Stimulated activated naive CD4-positive, alpha-beta T cell treated with Interleukin-2 at 50 U/mL for 16 hours (primary cell): ENCODE data around the gene OSBPL5.
"Not testable (repeated sequence)": the region's sequence is repeated elsewhere in the genome, so short reads cannot be mapped to it uniquely, and the experiment has no call there.

Experiments
- DNase-seq: peaks from one replicate; lab custom pipeline; 2025; lab: John Stamatoyannopoulos, UW

OSBPL5 gene

GRCh38 chr11:3121416-3121815 lies 43.7 kb downstream of the OSBPL5 start:
- no peak for DNase-seq

DNA sequence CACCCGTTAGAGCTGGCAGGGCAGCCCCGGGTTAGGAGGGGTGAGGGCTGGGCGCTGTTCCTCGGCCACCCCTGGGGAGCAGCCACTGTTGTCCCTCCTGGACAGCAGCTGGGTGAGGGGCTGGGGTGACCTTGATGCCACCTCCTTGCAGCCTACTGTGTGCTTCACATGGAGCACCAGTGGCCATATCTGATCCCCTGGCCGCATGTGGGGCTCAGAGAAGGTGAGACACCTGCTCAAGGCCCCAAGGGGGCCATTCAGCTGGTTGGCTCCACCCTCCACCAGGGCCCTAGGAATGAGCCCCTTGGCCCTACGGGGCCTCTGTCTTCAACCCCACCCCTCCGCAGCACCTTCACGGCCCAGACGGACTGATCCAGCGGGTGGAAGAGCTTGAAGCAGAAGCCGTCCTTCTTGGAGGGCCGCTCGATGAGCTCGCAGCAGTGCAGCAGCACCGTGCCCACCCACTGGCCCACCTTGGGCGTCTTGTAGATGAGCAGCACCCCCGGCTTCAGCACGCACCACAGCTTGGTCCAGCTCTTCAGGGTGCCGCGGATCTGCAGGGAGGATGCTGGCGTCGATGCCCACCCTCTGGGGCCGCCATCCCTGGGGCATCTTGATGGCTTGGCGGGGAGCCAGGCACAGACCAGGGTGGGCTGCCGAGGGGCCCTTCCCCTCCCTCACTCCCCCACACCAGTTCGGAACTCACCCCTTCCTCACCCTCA lies 44.9 kb downstream of the OSBPL5 start:
- DNase-seq, result no peak

GRCh38 chr11:3119141-3119821 lies 45.8 kb downstream of the OSBPL5 start:
- no peak for DNase-seq

DNA sequence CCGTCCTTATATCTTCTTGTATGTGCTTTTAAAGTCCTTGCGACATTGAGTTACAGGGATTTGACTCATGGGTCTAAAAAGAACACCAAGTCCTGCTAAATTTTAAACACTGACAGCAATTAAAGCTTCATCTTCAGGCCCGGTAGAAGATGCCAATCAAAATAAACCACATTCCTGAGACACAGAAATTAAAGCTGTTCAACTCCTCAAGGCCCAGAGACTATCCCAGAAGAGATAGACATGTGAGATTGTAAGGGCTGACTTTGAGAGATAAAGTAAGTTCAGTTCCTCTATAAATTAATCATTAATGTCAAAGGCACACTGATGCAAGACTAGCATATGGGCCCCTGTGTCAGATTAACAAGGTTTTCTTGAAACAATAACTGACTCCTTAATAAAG lies 49.8 kb downstream of the OSBPL5 start:
- no peak for DNase-seq

- DNase-seq, result not testable (repeated sequence)
Measured at GRCh38 chr11:3113661-3114060, 51.4 kb downstream of the OSBPL5 start.

GRCh38 chr11:3111919-3112690 lies 53.0 kb downstream of the OSBPL5 start:
- DNase-seq, result no peak

GRCh38 chr11:3111466-3111865 lies 53.6 kb downstream of the OSBPL5 start:
- no peak for DNase-seq

DNA sequence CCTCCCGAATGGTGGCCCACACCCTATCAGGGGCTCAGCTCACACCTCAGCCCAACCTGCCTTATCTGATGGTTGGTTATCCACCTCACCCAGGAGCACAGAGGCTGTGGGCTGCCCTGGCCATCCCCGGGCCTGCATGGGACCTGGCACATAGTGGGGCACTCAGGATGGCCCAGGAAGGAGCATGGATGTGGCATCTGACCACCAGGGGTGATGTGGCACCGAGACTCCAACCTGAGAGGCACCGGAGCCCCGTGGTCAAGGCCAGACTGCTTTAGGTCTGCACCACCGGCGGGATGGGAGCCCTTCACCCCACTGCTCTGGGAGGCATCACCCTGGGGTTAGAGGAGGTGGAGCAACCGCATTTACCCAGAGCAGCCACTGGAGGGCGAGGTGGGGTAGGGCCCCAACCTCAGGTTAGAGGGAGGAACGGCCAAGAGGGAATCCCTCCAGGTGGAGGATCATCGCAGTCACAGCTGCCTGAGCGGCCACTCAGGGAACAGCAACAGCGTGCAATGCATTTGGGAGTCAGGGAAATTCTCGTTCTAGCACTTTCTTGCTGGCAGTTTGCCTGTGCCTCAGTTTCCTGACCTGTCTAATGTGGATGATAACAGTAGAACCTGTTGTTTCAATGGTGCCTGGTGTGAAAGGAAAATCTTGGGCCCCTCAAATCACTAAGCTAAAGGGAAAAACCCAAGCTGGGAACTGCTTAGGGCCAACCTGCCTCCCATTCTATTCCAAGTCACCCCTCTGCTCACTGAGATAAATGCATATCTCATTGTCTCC lies 55.0 kb downstream of the OSBPL5 start:
- DNase-seq, result no peak

DNA sequence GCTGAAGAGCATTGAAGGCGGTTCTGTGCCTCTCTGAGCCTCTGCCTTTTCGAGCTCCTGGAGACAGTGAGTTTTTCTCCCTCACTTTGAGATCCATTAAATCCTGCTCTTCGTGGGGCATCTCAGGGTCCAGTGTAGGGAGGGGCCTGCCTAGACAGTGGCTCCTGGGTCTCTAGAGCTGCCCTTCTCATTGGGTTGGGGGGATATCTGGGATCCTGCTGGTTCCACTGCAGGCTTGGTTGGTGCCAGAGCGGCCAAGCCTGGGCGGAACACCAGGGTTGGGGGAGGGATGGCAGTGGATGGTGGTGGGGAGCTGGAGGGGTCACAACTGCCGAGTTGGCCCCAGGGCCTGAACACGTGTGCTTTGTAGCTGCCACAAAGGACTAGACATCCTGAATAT lies 55.7 kb downstream of the OSBPL5 start:
- DNase-seq, result no peak

DNA sequence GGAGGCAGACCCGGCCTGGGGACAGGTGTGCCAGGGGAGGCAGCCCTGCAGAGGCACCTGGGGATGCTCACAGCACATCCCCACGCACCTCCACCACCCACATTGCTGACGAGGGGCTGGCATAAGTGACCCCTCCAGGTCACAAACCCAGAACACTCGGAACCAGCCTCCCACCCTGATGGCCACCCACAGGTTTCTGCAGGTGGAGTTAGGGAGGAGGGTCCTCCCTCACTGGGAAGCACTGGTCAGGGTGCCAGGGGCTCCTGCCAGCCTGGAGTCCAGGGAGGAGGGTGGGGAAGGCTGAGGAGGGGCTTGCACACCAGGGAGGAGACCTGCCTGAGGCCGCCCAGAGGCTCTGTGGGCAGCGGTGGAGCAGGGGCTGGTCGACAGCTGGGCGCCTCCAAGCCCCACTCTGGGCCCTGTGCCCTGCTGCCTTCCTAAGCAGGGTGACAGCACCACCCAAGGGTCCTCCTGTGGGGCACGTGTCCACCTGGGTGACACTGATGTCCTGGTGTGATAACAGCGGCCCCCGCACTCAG lies 56.9 kb downstream of the OSBPL5 start:
- DNase-seq, result no peak

DNA sequence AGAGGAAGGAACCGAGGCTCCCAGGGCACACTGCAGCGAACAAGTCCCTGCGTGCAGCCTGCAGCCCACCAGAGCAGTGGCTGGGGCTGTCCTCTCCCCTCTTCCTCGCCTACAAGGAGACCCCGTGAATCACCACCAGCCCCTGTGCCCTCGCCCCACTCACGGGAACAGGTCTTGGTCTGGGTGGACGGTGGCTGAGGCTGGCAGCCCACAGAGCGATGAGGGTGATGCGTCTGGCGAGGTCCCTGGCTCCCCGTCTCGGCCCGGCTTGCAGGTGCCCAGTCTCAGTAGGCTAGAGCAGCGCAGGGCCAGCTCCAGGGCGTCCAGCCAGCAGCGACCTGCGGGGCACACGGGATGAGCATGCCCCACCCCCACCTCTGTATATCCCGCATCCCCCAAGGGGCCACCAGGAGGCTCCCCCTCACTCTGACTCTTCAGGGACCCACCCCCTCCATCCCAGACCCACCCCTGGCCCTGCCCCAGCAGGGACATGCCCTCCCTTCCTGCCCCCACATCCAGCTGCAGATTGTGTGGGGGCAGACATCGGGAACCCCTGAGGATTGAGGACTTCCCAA lies 57.4 kb downstream of the OSBPL5 start:
- DNase-seq, result no peak

DNA sequence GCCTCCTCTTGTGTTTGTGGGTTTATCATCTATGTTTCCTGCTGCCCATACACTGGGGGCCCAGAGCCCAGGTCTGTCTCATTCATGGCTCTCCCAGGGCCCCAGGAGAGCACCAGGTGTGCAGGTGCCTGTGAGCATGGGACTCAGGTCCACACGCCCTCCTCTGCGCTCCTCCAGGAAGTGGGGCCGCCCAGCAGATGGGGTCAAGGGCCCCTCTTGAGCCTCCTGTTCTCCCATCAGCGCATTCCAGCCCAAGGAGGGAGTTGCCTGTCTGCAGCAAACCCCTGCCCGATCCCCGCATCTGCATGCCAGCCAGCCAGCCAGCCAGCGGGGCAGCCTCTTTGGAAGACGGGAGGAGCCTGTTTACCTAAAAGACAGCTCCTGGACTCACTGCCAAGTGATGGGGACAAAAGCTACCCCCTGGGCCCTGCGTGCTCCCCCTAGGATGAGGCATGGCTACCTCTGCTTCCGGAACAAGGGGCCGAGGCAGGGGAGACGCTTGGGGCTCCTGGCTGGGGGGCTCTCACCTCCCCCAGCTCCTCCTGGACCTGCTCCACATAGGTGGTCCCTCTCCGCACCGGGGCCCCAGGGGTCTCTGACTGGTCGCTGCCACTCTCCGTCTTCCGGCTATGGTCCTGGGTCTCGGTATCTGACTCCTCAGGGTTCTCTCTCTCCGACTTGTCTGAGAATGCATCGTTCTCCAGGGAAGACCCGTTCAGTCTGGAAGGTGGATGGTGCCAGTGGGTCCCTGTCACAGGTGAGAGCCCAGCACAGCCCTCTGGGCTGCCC lies 58.2 kb downstream of the OSBPL5 start:
- no peak for DNase-seq

- DNase-seq, result no peak
Measured at GRCh38 chr11:3105791-3106735, 59.0 kb downstream of the OSBPL5 start.

DNA sequence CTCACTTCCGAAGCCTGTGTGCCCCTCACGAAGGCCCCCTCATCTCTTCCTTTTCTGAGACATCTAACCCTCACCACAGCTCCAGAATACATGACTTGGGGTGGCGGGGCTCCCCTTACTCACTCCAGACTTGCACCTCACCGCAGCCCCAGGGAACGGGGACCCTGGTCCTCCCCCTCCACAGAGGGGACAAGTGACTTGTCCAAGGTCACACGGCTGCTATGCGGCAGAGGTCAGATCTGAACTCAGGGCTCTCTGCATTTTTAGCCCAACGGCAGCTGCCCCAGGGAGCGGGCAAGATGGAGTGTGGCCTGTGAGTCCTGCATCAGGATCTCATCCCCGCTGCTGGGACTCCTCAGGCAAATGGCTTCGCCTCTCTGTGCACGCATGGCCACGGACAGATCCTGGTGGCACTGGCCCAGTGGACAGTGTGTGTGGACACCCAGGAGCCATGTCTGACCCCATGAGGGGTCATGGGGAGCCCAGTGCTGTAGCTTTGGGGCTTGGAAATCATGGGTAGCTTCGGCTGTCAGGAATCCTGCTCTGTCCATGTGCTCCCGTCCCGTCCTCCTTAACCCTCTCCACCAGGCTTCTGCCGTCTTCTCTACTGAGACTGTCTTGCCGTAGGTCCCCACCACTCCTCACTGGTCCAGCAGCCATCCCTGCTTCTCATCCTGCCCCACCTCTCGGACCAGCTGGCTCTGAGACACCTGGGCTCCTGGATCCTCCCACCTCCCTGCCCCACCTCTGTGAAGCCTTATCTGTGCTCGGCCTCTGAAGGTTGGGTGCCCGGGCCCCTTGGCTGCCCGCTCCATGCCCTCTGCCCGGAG lies 59.9 kb downstream of the OSBPL5 start:
- DNase-seq, result no peak

DNA sequence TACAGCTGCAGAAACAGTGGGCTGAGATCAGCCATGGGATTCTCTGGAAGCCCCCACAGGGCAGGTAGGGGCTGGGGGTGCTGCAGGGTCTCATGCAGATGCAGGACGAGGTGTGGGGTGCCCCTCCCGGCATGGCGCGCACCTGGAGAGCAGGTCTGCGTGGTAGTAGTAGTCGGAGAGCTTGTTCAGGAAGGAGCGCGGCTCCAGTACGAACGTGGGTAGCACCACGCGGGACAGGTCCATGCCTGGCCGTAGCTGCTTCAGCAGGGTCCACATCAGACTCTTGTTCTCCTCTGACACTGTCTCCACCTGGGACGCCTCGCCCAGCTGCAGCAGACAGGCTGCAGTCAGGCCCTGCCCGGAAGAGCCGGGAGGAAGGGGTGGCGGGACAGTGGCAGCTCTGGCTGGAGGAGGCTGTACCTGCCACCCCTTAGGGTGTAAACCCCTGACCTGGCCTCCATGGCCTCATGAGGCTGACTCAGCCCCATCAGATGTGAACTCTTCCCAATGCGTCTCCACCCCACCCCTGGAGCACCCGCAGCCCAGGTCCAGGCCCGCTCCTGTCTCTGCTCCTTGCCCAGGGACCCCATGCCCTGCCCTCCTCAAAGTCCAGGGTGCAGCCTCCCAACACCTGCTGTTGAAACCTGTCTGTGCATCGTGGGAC lies 60.9 kb downstream of the OSBPL5 start:
- DNase-seq, result no peak

GRCh38 chr11:3103076-3103475 lies 62.0 kb downstream of the OSBPL5 start:
- DNase-seq, result no peak

DNA sequence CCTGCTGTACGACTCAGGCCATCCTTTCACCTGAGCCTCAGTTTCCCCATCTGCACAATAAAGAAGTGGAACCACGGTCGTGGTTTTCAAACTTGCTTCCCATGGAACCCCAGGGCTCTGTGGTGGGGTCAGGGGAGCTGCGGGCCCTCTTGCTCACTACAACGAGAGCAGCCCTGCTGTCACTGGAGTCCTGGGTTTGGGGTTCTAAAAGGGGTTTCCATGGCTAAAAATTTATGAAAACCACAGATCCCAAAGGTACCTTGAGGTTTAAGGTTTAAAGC lies 62.5 kb downstream of the OSBPL5 start:
- no peak for DNase-seq

- DNase-seq, result no peak
Measured at GRCh38 chr11:3101921-3102640, 63.0 kb downstream of the OSBPL5 start.
